ENCODE data around the gene FAM184B.
A peak's percentile ranks its signal among the peaks of the same experiment; 100 is the strongest.

Gene FAM184B

DNA sequence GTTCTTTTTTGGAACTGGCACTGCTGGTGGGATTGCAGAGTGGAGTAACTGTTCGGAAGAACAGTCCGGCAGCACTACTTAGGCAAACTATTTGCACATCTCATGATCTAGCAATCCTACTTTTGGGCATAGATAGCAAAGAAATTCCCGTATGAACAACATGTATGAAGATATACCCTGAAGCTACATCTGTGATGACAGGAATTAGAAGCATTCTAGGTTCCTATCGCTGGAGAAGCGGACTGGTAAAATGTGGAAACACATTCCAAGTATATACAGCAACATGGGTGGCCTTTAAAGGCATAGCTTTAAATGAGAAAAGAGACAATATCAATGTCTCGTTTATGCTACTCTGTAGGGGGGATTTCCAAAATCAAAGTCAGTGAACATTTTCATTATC lies 26.0 kb upstream of the FAM184B start:
- Histone ChIP-seq H3K9ac (ENCODE audit: low read depth, low read length) (no peak overlapping the region), H3K27ac (ENCODE audit: low read depth, low read length) (no peak overlapping the region), H3K4me1 (ENCODE audit: insufficient read depth, low read length) (peaks cover 21% of the 10 kb centered on the region), H3K36me3 (ENCODE audit: insufficient read depth, low read length) (peaks cover 60% of the 10 kb centered on the region), H3K9me3 (ENCODE audit: insufficient read depth, low read depth, low read length) (no peaks in the 10 kb centered on the region), H3K4me3 (ENCODE audit: low read length) (peak overlapping the region; percentile 85; the same call in 1 of the 2 replicates), H3K27me3 (ENCODE audit: insufficient read depth, low read length) (no peaks in the 10 kb centered on the region)
- WGBS, result 92% methylated on average over 6 of the region's 6 CpGs

DNA sequence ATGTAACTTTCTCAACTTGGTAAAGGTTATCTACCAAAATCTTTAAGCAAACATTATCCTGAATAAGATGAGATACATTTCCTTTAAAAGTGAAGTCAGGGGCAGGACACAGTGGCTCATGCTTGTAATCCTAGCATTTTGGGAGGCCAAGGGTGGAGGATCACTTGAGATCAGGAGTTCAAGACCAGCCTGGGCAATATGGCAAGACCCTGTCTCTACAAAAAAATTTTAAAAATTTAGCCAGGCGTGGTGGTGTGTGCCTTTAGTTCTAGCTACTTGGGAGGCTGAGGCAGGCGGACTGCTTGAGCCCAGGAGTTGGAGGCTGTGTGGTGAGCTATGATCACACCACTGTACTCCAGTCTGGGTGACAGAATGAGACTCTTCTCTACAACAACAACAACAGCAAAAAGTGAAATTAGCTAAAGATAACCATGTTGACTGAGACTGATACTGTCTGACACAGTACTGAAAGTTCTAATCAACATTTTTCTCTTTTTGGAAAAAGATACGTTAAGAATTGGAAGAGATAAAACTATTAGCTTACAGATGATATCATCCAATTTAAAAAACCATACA lies 24.2 kb upstream of the FAM184B start:
- H3K9ac ChIP-seq (ENCODE audit: low read depth, low read length), result no peak overlapping the region
- 100% methylated on average over 2 of the region's 3 CpGs for WGBS
- H3K4me3 ChIP-seq (ENCODE audit: low read length), result no peak overlapping the region
- H3K27ac ChIP-seq (ENCODE audit: low read depth, low read length), result no peak overlapping the region
- H3K4me1 ChIP-seq (ENCODE audit: insufficient read depth, low read length), result peaks cover 21% of the 10 kb centered on the region
- no peaks in the 10 kb centered on the region for H3K27me3 ChIP-seq (ENCODE audit: insufficient read depth, low read length)
- H3K36me3 ChIP-seq (ENCODE audit: insufficient read depth, low read length), result peaks cover 74% of the 10 kb centered on the region
- no peaks in the 10 kb centered on the region for H3K9me3 ChIP-seq (ENCODE audit: insufficient read depth, low read depth, low read length)

DNA sequence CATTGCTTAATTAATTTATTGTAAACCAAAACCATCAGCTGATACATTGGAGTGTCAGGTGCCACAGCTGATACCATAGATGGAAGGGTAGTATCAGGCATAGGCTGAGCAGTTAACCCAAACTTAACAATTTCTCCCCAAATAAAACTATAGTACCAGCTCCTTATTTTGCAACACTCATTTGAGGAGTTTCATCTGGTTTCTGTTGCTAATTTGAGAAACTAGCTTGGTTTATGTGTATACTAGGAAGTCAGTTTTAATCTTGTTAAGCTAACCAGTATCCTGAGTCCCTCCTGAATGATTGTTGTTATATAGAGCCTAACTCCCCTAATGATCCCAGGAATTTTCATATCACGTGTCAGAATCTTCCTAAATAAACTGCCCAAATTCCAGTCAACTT lies 16.4 kb upstream of the FAM184B start:
- H3K4me3 ChIP-seq (ENCODE audit: low read length), result no peak overlapping the region
- H3K36me3 ChIP-seq (ENCODE audit: insufficient read depth, low read length), result peaks cover 45% of the 10 kb centered on the region
- no peak overlapping the region for H3K27ac ChIP-seq (ENCODE audit: low read depth, low read length)
- H3K9ac ChIP-seq (ENCODE audit: low read depth, low read length), result no peak overlapping the region
- no peaks in the 10 kb centered on the region for H3K27me3 ChIP-seq (ENCODE audit: insufficient read depth, low read length)
- H3K4me1 ChIP-seq (ENCODE audit: insufficient read depth, low read length), result no peaks in the 10 kb centered on the region
- H3K9me3 ChIP-seq (ENCODE audit: insufficient read depth, low read depth, low read length), result no peaks in the 10 kb centered on the region
- 95% methylated on average over 1 of the region's 1 CpG for WGBS

GRCh38 chr4:17794730-17795129 lies 13.3 kb upstream of the FAM184B start:
- no peak overlapping the region for H3K9ac ChIP-seq (ENCODE audit: low read depth, low read length)

DNA sequence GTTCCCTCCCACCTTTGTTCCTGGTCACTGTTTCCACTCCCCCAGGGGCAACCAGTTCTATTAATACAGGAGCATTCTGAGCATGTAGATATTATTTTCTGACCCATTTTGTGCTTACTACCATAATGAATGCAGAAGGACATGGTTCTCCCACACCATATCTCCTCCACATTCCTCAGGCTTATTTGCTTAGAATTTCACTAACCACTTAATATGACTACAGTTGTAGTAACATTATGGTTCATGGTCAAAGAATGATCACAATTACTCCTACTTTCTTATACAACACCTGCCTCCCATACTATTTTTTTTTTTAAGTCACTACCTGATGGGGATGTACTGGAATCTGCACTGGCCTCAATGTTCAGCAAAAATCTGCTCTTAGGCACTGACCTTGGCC lies 7.5 kb upstream of the FAM184B start:
- no peak overlapping the region for H3K27ac ChIP-seq (ENCODE audit: low read depth, low read length)
- H3K9me3 ChIP-seq (ENCODE audit: insufficient read depth, low read depth, low read length), result peaks cover 4% of the 10 kb centered on the region; the same call in 1 of the 2 replicates
- peaks cover 9% of the 10 kb centered on the region for H3K36me3 ChIP-seq (ENCODE audit: insufficient read depth, low read length)
- no peak overlapping the region for H3K9ac ChIP-seq (ENCODE audit: low read depth, low read length)
- no peaks in the 10 kb centered on the region; the same call in 1 of the 2 replicates for H3K4me1 ChIP-seq (ENCODE audit: insufficient read depth, low read length)
- H3K4me3 ChIP-seq (ENCODE audit: low read length), result no peak overlapping the region
- H3K27me3 ChIP-seq (ENCODE audit: insufficient read depth, low read length), result peaks cover 1% of the 10 kb centered on the region; the same call in 1 of the 2 replicates

More at GRCh38 chr4:17794730-17795129, 13.3 kb upstream of the FAM184B start:
- Histone ChIP-seq H3K36me3 (ENCODE audit: insufficient read depth, low read length) (peaks cover 24% of the 10 kb centered on the region), H3K27ac (ENCODE audit: low read depth, low read length) (no peak overlapping the region), H3K4me1 (ENCODE audit: insufficient read depth, low read length) (no peaks in the 10 kb centered on the region), H3K4me3 (ENCODE audit: low read length) (no peak overlapping the region), H3K27me3 (ENCODE audit: insufficient read depth, low read length) (no peaks in the 10 kb centered on the region), H3K9me3 (ENCODE audit: insufficient read depth, low read depth, low read length) (peaks cover 4% of the 10 kb centered on the region; the same call in 1 of the 2 replicates)
- WGBS, result 93% methylated on average over 1 of the region's 1 CpG

GRCh38 chr4:17787315-17787714 lies 5.9 kb upstream of the FAM184B start:
- peaks cover 17% of the 10 kb centered on the region for H3K27me3 ChIP-seq (ENCODE audit: insufficient read depth, low read length)
- H3K36me3 ChIP-seq (ENCODE audit: insufficient read depth, low read length), result 0 out of 2 replicates have a peak, but pooled peaks cover 5% of the 10 kb centered on the region
- no peak overlapping the region for H3K4me3 ChIP-seq (ENCODE audit: low read length)
- H3K27ac ChIP-seq (ENCODE audit: low read depth, low read length), result no peak overlapping the region
- H3K9ac ChIP-seq (ENCODE audit: low read depth, low read length), result no peak overlapping the region
- peaks cover 4% of the 10 kb centered on the region; the same call in 1 of the 2 replicates for H3K9me3 ChIP-seq (ENCODE audit: insufficient read depth, low read depth, low read length)
- no peaks in the 10 kb centered on the region; the same call in 1 of the 2 replicates for H3K4me1 ChIP-seq (ENCODE audit: insufficient read depth, low read length)
- WGBS, result 94% methylated on average over 4 of the region's 5 CpGs

DNA sequence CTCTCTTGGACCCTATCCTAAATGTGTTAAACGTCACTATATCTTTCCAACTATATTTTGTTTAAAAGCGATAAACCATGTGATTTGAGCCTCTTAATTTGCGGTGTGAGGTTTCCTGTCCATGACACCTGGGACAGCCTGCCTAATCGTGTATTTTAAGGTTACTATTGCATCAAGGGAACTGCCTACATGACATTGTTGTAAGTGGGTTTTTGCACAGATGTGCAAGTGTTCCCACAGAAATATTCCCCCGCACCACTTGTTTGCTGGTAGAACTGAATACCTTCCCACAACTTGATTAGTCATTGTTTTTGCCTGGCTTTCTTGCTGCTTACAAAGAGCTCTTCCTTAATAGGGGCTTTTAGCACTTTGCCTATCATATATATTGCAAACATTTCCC lies 5.1 kb upstream of the FAM184B start:
- Histone ChIP-seq H3K36me3 (ENCODE audit: insufficient read depth, low read length) (no peaks in the 10 kb centered on the region), H3K27me3 (ENCODE audit: insufficient read depth, low read length) (peaks cover 25% of the 10 kb centered on the region), H3K4me3 (ENCODE audit: low read length) (no peak overlapping the region), H3K9me3 (ENCODE audit: insufficient read depth, low read depth, low read length) (no peaks in the 10 kb centered on the region), H3K9ac (ENCODE audit: low read depth, low read length) (no peak overlapping the region), H3K4me1 (ENCODE audit: insufficient read depth, low read length) (no peaks in the 10 kb centered on the region; the same call in 1 of the 2 replicates), H3K27ac (ENCODE audit: low read depth, low read length) (no peak overlapping the region)
- 90% methylated on average over 5 of the region's 5 CpGs for WGBS

- H3K4me1 ChIP-seq (ENCODE audit: insufficient read depth, low read length), result no peaks in the 10 kb centered on the region; the same call in 1 of the 2 replicates
- peaks cover 32% of the 10 kb centered on the region for H3K27me3 ChIP-seq (ENCODE audit: insufficient read depth, low read length)
- no peaks in the 10 kb centered on the region for H3K9me3 ChIP-seq (ENCODE audit: insufficient read depth, low read depth, low read length)
- no peak overlapping the region for H3K9ac ChIP-seq (ENCODE audit: low read depth, low read length)
- 74% methylated on average over 5 of the region's 5 CpGs for WGBS
- no peak overlapping the region for H3K4me3 ChIP-seq (ENCODE audit: low read length)
- H3K36me3 ChIP-seq (ENCODE audit: insufficient read depth, low read length), result no peaks in the 10 kb centered on the region
- H3K27ac ChIP-seq (ENCODE audit: low read depth, low read length), result no peak overlapping the region
Measured at GRCh38 chr4:17785858-17786257, 4.4 kb upstream of the FAM184B start.

DNA sequence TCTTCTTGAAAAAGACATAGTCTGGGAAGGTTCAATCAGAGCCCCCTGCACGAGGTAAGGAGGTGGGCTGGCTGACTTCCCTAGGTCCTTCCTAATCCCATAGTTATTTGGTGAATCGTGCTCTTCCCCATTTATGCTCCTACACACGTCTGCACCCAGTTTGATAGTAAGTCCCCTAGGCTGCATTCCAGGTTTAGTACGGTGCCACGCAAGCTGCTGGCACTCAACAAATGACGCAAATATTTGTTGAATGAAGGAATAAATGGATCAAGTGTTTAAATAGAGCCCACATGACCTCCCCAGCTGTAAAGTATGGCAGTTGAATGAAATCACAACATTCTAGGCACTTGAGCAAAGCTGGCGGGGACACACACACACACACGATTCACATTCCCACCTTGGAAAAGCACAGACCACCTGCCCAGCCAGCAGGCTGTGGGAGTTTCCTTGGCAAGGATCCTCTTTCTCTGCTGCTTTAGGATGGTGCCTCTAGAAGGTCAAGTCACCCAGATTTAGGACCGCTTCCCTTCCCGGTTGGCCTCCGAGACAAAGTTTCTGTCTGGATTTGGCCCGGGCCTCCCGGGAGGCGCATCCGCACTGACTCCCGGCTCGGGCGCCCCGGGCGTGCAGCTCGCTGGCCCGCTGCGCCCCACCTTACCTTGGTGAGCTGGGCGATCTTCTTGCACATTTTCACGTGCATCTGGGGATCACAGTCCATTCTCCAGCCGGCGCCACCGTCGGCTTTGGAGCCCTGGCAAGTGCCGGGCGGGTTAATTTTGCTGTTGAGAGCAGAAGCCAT lies 721 bp downstream of the FAM184B start:
- H3K27ac ChIP-seq (ENCODE audit: low read depth, low read length), result no peak overlapping the region
- H3K9ac ChIP-seq (ENCODE audit: low read depth, low read length), result peak overlapping the region; percentile 37
- H3K4me1 ChIP-seq (ENCODE audit: insufficient read depth, low read length), result peaks cover 6% of the 10 kb centered on the region; the same call in 1 of the 2 replicates
- H3K27me3 ChIP-seq (ENCODE audit: insufficient read depth, low read length), result peaks cover 60% of the 10 kb centered on the region
- no peaks in the 10 kb centered on the region for H3K9me3 ChIP-seq (ENCODE audit: insufficient read depth, low read depth, low read length)
- 23% methylated on average over 31 of the region's 31 CpGs for WGBS
- H3K36me3 ChIP-seq (ENCODE audit: insufficient read depth, low read length), result no peaks in the 10 kb centered on the region
- H3K4me3 ChIP-seq (ENCODE audit: low read length), result peak overlapping the region; percentile 54

GRCh38 chr4:17778431-17778830 lies 3.0 kb downstream of the FAM184B start:
- H3K36me3 ChIP-seq (ENCODE audit: insufficient read depth, low read length), result no peaks in the 10 kb centered on the region
- no peak overlapping the region for H3K4me3 ChIP-seq (ENCODE audit: low read length)
- H3K9ac ChIP-seq (ENCODE audit: low read depth, low read length), result no peak overlapping the region
- H3K9me3 ChIP-seq (ENCODE audit: insufficient read depth, low read depth, low read length), result no peaks in the 10 kb centered on the region
- peaks cover 53% of the 10 kb centered on the region for H3K27me3 ChIP-seq (ENCODE audit: insufficient read depth, low read length)
- H3K4me1 ChIP-seq (ENCODE audit: insufficient read depth, low read length), result peaks cover 6% of the 10 kb centered on the region; the same call in 1 of the 2 replicates
- WGBS, result 90% methylated on average over 3 of the region's 3 CpGs
- H3K27ac ChIP-seq (ENCODE audit: low read depth, low read length), result no peak overlapping the region

DNA sequence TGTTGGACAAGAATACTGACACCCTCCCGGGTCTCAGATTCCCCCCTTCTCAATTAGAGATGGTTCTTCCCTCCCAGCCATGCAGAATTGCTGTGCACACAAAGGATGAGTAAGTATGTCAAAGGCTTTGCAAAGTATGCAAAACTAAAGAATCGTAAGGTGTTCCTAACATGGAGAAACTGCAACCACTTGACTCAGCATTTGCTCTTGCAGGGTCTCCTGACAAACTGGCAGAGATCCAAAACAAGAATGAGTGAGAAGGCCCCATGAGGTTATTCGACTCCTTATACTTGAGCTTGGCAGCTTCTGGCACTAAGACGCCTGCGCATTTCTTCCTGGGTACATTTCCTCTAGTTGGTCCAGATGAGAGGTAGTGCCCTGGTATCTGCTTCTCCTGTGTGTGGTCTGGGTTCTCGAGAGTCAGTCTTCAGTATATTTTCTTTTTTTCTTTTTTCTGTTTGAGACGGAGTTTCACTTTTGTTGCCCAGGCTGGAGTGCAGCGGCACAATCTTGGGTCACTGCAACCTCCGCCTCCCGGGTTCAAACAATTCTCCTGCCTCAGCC lies 8.2 kb downstream of the FAM184B start:
- 93% methylated on average over 10 of the region's 10 CpGs for WGBS
- Histone ChIP-seq H3K4me1 (ENCODE audit: insufficient read depth, low read length) (no peaks in the 10 kb centered on the region), H3K4me3 (ENCODE audit: low read length) (no peak overlapping the region), H3K9ac (ENCODE audit: low read depth, low read length) (no peak overlapping the region), H3K27me3 (ENCODE audit: insufficient read depth, low read length) (peaks cover 3% of the 10 kb centered on the region; the same call in 1 of the 2 replicates), H3K9me3 (ENCODE audit: insufficient read depth, low read depth, low read length) (no peaks in the 10 kb centered on the region), H3K27ac (ENCODE audit: low read depth, low read length) (no peak overlapping the region), H3K36me3 (ENCODE audit: insufficient read depth, low read length) (no peaks in the 10 kb centered on the region)
